ENCODE data around the gene CMPK1. TPM values are rescaled to one million over a fixed set of nuclear protein-coding genes. Genes with fewer than 3 reads are reported as not detected.
"Not testable (repeated sequence)": the region's sequence is repeated elsewhere in the genome, so short reads cannot be mapped to it uniquely, and the experiment has no call there.

Gene CMPK1
- total RNA-seq, 2 experiments from 2014 or later = 90.8 to 108 TPM

DNA sequence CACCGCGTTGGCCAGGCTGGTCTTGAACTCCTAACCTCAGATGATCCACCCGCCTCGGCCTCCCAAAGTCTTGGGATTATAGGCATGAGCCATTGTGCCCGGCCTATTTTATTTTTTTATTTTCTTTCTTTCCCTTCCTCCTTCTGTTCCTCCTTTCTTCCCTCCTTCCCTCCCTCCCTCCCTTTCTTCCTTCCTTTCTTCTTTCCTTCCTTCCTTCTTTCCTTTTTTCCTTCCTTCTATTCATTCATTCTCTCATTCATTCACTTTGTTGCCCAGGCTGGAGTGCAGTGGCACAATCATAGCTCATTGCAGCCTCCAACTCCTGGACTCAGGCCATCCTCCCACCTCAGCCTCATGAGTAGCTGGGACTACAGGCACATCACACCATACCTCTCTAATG lies 13.4 kb downstream of the CMPK1 start:
- H3K27ac Mint-ChIP-seq, POLR2A ChIA-PET, H3K4me3 Mint-ChIP-seq: not testable (repeated sequence)

DNA sequence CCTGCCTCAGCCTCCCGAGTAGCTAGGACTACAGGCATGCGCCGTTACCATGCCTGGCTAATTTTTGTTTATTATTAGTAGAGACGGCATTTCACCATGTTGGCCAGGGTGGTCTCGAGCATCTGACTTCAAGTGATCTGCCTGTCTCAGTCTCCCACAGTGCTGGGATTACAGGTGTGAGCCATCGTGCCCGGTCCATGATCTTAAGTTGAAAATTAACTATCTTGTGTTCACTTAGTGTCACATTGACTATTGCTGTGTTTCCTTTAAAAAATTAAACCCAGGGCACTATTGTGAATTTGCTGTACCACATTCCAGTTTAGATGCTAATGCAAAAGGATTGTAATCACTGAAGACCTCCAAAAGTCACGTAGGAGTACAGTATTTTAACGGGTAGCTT lies 14.1 kb downstream of the CMPK1 start:
- Mint-ChIP-seq H3K4me3 (no peak overlapping the region), H3K4me1 (peaks cover 2% of the 10 kb centered on the region), H3K9me3 (no peaks in the 10 kb centered on the region), H3K27ac (no peak overlapping the region), H3K36me3 (ENCODE audit: low read depth) (peaks cover 20% of the 10 kb centered on the region), H3K27me3 (no peaks in the 10 kb centered on the region)
- ChIA-PET POLR2A (no interaction called here), CTCF (interaction anchor here (2.7 kb wide), 1 partner anchor 14 kb away, joined by 8 read pairs; the partner anchor contains the start of gene CMPK1)
- no peak for DNase-seq

More for the DNA sequence above, 13.4 kb downstream of the CMPK1 start:
- H3K9me3 Mint-ChIP-seq, H3K4me1 Mint-ChIP-seq, DNase-seq, H3K27me3 Mint-ChIP-seq: not testable (repeated sequence)
- peaks cover 20% of the 10 kb centered on the region for H3K36me3 Mint-ChIP-seq (ENCODE audit: low read depth)
- CTCF ChIA-PET = interaction anchor here (2.7 kb wide), 1 partner anchor 13 kb away, joined by 8 read pairs; the partner anchor contains the start of gene CMPK1

DNA sequence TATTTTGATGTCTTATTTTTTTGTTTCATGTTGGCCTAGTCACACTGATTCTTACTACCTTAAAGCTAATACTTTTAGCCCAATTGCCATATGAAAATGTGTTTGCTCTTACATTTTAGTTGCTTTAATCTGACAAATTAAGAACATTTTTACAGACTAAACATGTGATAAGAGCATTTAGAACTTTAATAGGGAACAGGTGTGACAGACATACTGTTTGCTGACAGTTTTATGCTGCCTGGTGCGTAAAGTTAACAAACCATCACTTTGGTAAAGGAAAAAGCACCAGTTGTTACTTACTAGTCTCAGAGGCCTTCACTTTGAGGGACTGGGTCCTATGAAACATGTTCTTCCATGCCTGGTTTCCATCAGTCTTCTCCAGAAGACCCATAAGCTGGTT lies 14.7 kb downstream of the CMPK1 start:
- no peak for DNase-seq
- Mint-ChIP-seq H3K27ac (no peak overlapping the region), H3K4me1 (peaks cover 2% of the 10 kb centered on the region), H3K9me3 (no peaks in the 10 kb centered on the region), H3K4me3 (no peak overlapping the region), H3K27me3 (no peaks in the 10 kb centered on the region), H3K36me3 (ENCODE audit: low read depth) (peaks cover 20% of the 10 kb centered on the region)
- ChIA-PET CTCF (interaction anchor here (1.1 to 2.7 kb wide), 2 partner anchors 10 to 14 kb away, joined by 4 to 8 read pairs; partner anchors contain the start of gene CMPK1), POLR2A (no interaction called here)

DNA sequence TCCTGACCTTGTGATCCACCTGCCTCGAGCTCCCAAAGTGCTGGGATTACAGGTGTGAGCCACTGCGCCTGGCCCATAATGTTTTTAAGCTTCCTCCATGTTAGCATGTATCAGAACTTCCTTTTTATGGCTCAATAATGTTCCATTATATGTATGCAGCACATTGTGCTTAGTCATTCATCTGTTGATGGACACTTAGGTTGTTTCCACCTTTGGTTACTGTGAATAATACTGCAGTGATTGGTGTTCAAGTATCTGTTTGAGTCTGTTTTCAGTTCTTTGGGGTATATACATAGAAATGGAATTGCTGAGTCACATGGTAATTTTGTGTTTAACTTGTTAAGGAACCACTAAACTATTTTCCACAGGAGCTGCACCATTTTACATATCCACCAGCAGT lies 17.7 kb downstream of the CMPK1 start:
- ChIA-PET POLR2A (no interaction called here), CTCF (interaction anchor here (0.7 to 2.0 kb wide), 3 partner anchors 18 to 407 kb away, joined by 3 to 6 read pairs (median 4); partner anchors contain the start of gene CMPK1)
- no peaks in the 10 kb centered on the region for H3K9me3 Mint-ChIP-seq
- peaks cover 2% of the 10 kb centered on the region for H3K4me1 Mint-ChIP-seq
- DNase-seq = no peak
- H3K27me3 Mint-ChIP-seq = no peaks in the 10 kb centered on the region
- no peak overlapping the region for H3K4me3 Mint-ChIP-seq
- H3K36me3 Mint-ChIP-seq (ENCODE audit: low read depth) = peaks cover 15% of the 10 kb centered on the region
- H3K27ac Mint-ChIP-seq = no peak overlapping the region

DNA sequence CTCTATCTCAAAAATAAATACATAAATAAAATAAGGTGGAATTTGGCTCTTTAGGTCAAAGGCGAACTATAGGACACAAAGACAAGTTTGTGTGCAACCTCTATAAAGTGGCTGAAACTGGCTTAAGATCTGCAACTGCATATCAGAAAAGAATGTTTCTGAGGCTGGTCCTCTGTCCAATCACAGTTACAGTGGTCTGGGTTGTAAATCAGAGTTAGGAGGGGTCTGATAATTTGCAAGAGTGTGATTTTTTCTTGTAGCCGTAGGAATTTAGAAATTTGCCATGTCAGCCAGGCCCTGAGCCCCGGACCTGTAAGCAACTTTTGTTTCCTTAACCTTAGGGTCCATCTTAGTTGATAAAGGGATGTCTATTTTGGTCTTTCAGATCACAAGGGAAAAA lies 27.8 kb downstream of the CMPK1 start:
- Mint-ChIP-seq H3K27ac (no peak overlapping the region), H3K27me3 (no peaks in the 10 kb centered on the region)
- CTCF ChIA-PET = no interaction called here

DNA sequence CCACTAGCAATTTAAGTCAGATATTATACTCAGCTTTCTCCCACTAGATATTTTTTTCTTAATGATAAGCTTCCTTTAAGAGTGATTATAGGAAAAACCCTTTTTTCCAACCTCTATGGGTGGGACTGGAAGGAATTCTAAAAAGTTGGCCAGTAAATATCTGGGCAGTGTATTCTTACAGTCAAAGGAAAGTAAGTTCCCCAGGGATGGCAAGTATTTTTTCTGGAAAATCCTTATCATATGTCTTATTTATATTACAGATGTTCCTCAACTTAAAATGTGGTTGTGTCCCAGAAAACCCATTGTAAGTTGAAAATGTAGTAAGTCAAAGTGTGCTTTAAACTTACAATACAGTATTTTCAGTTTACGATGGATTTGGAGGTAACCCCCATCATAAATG lies 29.2 kb downstream of the CMPK1 start:
- no peak overlapping the region for H3K4me3 Mint-ChIP-seq
- CTCF ChIA-PET = no interaction called here
- no peak overlapping the region for H3K27ac Mint-ChIP-seq
- no peaks in the 10 kb centered on the region for H3K36me3 Mint-ChIP-seq (ENCODE audit: low read depth)
- H3K9me3 Mint-ChIP-seq = no peaks in the 10 kb centered on the region
- H3K4me1 Mint-ChIP-seq = peaks cover 5% of the 10 kb centered on the region
- H3K27me3 Mint-ChIP-seq = no peaks in the 10 kb centered on the region
- POLR2A ChIA-PET = no interaction called here
- DNase-seq = no peak

More for the DNA sequence above, 27.8 kb downstream of the CMPK1 start:
- H3K9me3 Mint-ChIP-seq = no peaks in the 10 kb centered on the region
- DNase-seq = no peak
- POLR2A ChIA-PET = no interaction called here
- H3K36me3 Mint-ChIP-seq (ENCODE audit: low read depth) = no peaks in the 10 kb centered on the region
- H3K4me1 Mint-ChIP-seq = peaks cover 5% of the 10 kb centered on the region
- H3K4me3 Mint-ChIP-seq = no peak overlapping the region

DNA sequence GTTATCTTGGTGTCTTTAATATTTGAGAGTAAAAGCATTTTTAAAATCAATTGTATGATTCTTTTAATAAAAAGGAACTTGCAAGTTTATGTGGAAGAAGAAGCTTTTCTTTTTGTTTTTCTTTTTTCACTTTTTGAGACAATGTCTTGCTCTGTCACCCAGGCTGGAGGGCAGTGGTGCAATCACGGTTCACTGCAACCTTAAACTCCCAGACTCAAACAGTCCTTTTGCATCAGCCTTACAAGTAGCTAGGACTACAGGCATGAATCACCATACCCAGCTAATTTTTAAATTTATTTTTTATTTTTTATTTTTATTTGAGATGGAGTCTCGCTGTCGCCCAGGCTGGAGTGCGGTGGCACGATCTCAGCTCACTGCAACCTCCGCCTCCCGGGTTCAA lies 34.1 kb downstream of the CMPK1 start:
- no peak overlapping the region for H3K4me3 Mint-ChIP-seq
- ChIA-PET CTCF (interaction anchor here (0.6 kb wide), 1 partner anchor 320 kb away, joined by 4 read pairs; no protein-coding TSS in a partner anchor), POLR2A (no interaction called here)
- no peak for DNase-seq
- peaks cover 5% of the 10 kb centered on the region for H3K4me1 Mint-ChIP-seq
- H3K36me3 Mint-ChIP-seq (ENCODE audit: low read depth) = peaks cover 21% of the 10 kb centered on the region
- H3K27me3 Mint-ChIP-seq = no peaks in the 10 kb centered on the region
- no peaks in the 10 kb centered on the region for H3K9me3 Mint-ChIP-seq
- H3K27ac Mint-ChIP-seq = no peak overlapping the region

DNA sequence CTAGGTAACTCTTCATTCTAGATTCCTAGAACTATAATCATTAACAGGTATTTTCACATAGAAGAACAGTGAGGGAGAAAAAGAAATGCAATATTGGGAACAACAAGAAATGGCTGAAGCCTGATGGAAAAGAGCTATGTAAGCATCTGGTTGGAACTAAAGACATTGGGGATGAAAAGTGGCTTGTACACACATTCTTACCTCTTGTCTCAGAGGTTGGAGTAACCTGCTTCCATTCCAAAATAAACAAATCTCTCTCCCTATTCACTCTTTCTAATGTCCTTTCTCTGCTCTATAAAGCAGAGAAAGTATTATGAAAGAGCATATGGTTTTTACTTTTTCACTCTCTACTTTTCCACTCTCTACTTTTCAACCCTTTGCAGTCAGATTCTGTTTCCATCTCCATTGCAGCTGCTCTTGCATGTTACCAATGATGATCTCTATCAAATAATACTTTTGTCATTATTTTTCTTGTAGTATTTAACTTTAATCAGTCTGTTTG lies 37.5 kb downstream of the CMPK1 start:
- no peak for DNase-seq
- POLR2A ChIA-PET = no interaction called here

DNA sequence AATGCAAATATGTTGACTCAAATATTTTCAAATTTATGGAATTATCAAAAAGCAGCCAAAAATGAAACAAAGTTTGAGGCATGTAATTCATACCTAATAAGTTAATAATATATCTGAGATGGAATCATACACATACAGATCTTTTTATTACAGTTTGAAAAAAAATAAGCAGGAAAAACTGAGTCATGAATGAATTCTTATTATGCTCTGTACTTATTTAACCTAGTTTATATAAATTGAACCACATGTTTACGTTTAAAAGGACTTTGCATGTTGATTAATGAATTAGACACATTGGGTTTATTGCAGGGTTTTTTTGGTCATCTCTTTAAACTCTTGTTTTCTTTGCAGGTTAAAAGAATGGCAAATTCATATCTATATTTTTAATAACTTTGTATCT lies 40.9 kb downstream of the CMPK1 start:
- H3K4me3 Mint-ChIP-seq = no peak overlapping the region
- POLR2A ChIA-PET = no interaction called here
- CTCF ChIA-PET = no interaction called here
- no peaks in the 10 kb centered on the region for H3K4me1 Mint-ChIP-seq
- H3K36me3 Mint-ChIP-seq (ENCODE audit: low read depth) = peaks cover 43% of the 10 kb centered on the region
- H3K27me3 Mint-ChIP-seq = no peaks in the 10 kb centered on the region
- H3K27ac Mint-ChIP-seq = no peak overlapping the region
- H3K9me3 Mint-ChIP-seq = no peaks in the 10 kb centered on the region
- DNase-seq = no peak

More for the DNA sequence above, 37.5 kb downstream of the CMPK1 start:
- H3K4me1 Mint-ChIP-seq = no peaks in the 10 kb centered on the region
- peaks cover 41% of the 10 kb centered on the region for H3K36me3 Mint-ChIP-seq (ENCODE audit: low read depth)
- H3K9me3 Mint-ChIP-seq = no peaks in the 10 kb centered on the region
- no peak overlapping the region for H3K4me3 Mint-ChIP-seq
- CTCF ChIA-PET = interaction anchor here (0.6 to 1.0 kb wide), 2 partner anchors 113 to 125 kb away, joined by 4 to 5 read pairs; no protein-coding TSS in a partner anchor
- H3K27me3 Mint-ChIP-seq = no peaks in the 10 kb centered on the region
- H3K27ac Mint-ChIP-seq = no peak overlapping the region

DNA sequence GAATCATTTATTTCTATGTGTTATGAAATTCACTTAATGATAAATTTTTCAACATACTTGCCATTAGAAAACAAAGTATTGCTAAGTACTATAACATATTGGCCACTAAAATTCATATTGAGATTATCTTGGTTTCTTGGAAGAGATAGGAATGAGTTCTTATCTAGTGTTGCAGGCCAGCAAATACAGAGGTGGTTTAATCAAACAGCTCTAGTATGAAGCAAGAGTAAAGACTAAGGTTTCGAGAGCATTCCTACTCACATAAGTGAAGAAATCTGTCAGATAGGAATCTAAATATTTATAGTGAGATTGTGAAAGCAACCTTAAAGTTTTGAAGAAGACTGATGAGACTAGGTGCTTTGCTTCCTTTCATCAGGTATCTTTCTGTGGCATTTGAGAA lies 44.6 kb downstream of the CMPK1 start:
- POLR2A ChIA-PET = no interaction called here
- H3K9me3 Mint-ChIP-seq = no peaks in the 10 kb centered on the region
- peaks cover 37% of the 10 kb centered on the region for H3K36me3 Mint-ChIP-seq (ENCODE audit: low read depth)
- no peaks in the 10 kb centered on the region for H3K27me3 Mint-ChIP-seq
- DNase-seq = no peak
- H3K27ac Mint-ChIP-seq = no peak overlapping the region
- no peaks in the 10 kb centered on the region for H3K4me1 Mint-ChIP-seq
- CTCF ChIA-PET = no interaction called here
- no peak overlapping the region for H3K4me3 Mint-ChIP-seq

DNA sequence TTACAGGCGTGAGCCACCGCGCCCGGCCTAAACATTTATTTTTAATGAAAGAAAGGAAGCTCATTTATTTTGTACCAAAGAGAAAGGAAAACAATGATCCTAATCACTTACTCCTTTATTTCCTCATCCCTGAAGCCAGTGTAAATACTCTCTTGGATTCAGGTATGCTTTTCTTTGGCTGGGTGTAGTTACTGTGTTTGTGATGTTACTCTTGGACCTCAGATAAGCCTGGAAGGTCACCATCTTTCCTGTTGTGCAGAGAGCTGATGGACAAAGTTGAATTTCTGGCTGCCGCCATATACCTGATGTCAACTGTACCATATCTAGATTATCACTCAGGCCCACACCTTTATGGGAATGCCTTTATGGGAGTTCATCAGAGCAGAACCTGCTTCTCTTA lies 47.1 kb downstream of the CMPK1 start:
- CTCF ChIA-PET = no interaction called here
- no peak for DNase-seq
- no peaks in the 10 kb centered on the region for H3K4me1 Mint-ChIP-seq
- peaks cover 21% of the 10 kb centered on the region for H3K36me3 Mint-ChIP-seq (ENCODE audit: low read depth)
- POLR2A ChIA-PET = no interaction called here
- no peaks in the 10 kb centered on the region for H3K27me3 Mint-ChIP-seq
- no peak overlapping the region for H3K27ac Mint-ChIP-seq
- H3K4me3 Mint-ChIP-seq = no peak overlapping the region
- H3K9me3 Mint-ChIP-seq = no peaks in the 10 kb centered on the region

DNA sequence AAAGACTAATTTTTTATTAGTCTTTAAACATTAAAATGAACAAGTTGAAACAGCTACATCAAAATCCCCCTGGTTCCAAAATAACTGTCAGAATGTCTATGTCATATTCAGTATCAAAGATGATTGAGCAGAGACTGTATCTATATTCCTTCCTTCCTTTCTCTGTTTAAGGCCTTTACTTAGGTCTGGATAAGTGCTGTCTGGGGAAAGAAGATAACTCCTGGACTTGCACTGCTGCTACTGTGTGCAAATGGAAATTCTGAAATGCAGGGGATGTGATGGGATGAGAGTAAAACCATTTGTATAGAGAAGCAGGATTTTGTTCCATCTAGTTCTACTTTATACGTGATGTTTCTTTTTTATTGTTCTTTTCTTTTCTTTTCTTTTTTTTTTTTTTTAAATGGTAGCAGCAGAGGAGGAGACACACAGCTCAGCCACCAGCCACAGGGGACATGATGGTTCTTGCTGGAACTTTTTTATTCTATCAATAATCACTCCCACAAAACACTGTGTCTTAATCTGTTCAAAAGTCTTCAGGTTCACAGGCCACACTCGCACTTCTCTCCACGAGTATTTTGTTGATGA lies 48.9 kb downstream of the CMPK1 start:
- Mint-ChIP-seq H3K36me3 (ENCODE audit: low read depth) (peaks cover 20% of the 10 kb centered on the region), H3K4me1 (no peaks in the 10 kb centered on the region), H3K27ac (no peak overlapping the region), H3K9me3 (no peaks in the 10 kb centered on the region), H3K27me3 (no peaks in the 10 kb centered on the region), H3K4me3 (no peak overlapping the region)
- no peak for DNase-seq
- ChIA-PET CTCF (interaction anchor here (1.1 kb wide), 1 partner anchor 13 kb away, joined by 3 read pairs; no protein-coding TSS in a partner anchor), POLR2A (no interaction called here)

DNA sequence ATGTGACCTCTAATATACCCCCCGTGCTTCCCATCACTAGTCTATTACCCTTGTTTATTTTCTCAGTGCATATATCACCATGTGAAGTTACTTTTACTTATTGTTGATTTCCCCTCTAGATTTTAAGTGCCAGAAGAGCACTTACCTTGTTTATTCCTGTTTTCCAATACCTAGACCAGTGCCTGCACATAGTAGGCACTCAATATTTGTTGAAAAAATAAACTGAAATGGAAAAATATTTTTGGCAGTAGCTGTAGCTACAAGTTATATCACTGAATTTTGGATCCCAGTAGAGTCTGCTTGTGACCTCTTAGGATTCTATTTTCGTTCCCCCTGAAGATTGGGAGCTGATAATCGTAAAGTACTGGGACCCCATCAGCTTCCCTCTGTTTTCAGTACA lies 50.5 kb downstream of the CMPK1 start:
- POLR2A ChIA-PET = no interaction called here
- peaks cover 15% of the 10 kb centered on the region for H3K36me3 Mint-ChIP-seq (ENCODE audit: low read depth)
- DNase-seq = no peak
- no peak overlapping the region for H3K4me3 Mint-ChIP-seq
- CTCF ChIA-PET = interaction anchor here (1.6 kb wide), 1 partner anchor 13 kb away, joined by 3 read pairs; no protein-coding TSS in a partner anchor
- no peaks in the 10 kb centered on the region for H3K4me1 Mint-ChIP-seq
- no peaks in the 10 kb centered on the region for H3K9me3 Mint-ChIP-seq
- H3K27ac Mint-ChIP-seq = no peak overlapping the region
- no peaks in the 10 kb centered on the region for H3K27me3 Mint-ChIP-seq

DNA sequence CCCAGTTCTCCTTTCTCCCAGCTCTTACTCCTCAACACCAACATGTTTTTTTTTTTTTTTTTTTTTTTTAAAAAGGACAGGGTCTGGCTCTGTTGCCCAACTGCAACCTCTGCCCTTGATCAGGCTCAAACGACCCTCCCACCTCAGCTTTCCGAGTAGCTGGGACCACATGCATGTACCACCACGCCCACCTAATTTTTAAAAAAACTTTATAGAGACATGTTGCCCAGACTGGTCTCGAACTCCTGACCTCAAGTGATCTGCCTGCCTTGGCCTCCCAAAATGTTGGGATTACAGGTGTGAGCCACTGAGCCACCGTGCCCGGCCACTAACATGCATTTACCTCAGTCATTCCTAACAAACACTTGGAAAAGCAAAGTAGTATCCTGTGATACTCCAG lies 51.4 kb downstream of the CMPK1 start:
- POLR2A ChIA-PET = no interaction called here
- CTCF ChIA-PET = interaction anchor here (0.6 kb wide), 1 partner anchor 59 kb away, joined by 4 read pairs; no protein-coding TSS in a partner anchor
- no peak for DNase-seq
- H3K36me3 Mint-ChIP-seq (ENCODE audit: low read depth) = peaks cover 10% of the 10 kb centered on the region
- no peak overlapping the region for H3K4me3 Mint-ChIP-seq
- H3K9me3 Mint-ChIP-seq = no peaks in the 10 kb centered on the region
- H3K27ac Mint-ChIP-seq = no peak overlapping the region
- H3K27me3 Mint-ChIP-seq = peaks cover 1% of the 10 kb centered on the region
- no peaks in the 10 kb centered on the region for H3K4me1 Mint-ChIP-seq

Data from activated CD4-positive, alpha-beta T cell treated with anti-CD3 and anti-CD28 coated beads, Interleukin-2, amount 10 ng/mL, durations not matched to agents 7 days and 5 days (primary cell).